Erythroblast (primary cell): Measurements from ENCODE around the gene SYT8.

Experiments used
- GATA1 ChIP-seq: IDR thresholded peaks from 2 replicates; pipeline ENCODE4 v1.6.1; 2011; ENCODE audit warnings: low read depth, mild to moderate bottlenecking, control low read depth, low read length, moderate library complexity
- POLR2A ChIP-seq: IDR thresholded peaks from 2 replicates; pipeline ENCODE4 v1.6.1; 2011; ENCODE audit warnings: mild to moderate bottlenecking, low read length

DNA sequence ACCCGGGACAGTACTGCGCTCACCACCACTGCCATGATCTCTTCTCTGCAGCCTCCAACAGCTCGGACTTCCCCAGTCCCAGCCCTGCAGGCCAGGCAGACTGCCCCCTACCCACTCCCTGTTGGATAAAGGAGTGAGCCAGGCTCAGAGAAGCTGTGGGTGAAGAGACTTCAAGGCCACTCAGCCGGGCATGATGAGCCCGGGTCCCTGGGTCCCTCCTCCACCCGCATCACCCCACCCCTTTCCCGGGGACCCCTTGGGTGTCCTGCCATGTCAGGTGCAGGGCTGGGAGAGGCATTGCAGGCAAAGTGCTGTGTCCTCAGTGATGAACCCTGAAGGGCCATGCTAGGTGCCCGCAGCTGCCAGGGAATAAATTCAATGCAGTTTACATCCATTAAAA, 32.6 kb downstream of the SYT8 start:
- TF ChIP-seq POLR2A: no peak
- TF ChIP-seq GATA1: no peak
